Brain microvascular endothelial cell (primary cell): Measurements from ENCODE around the gene MYRF.
A peak's percentile ranks its signal among the peaks of the same experiment; 100 is the strongest.

ENCODE experiments used
- DNase-seq: peaks from one replicate; pipeline ENCODE4 v3.0.0-alpha.2; 2020
- H3K27ac ChIP-seq: fragments of 250-450 bp; sonication (Bioruptor Pico); 2 replicates; pipeline ENCODE4 v1.5.1; 2020; ENCODE audit warnings: mild to moderate bottlenecking, moderate library complexity
- H3K27me3 ChIP-seq: fragments of 250-450 bp; sonication (Bioruptor Pico); replicated peaks from 2 replicates; pipeline ENCODE4 v1.5.1; 2020; ENCODE audit warnings: mild to moderate bottlenecking
- H3K36me3 ChIP-seq: fragments of 250-450 bp; sonication (Bioruptor Pico); replicated peaks from 2 replicates; pipeline ENCODE4 v1.5.1; 2020; ENCODE audit warnings: mild to moderate bottlenecking
- H3K4me3 ChIP-seq: 2 replicates; pipeline ENCODE4 v1.5.1; 2011; ENCODE audit warnings: low read depth, mild to moderate bottlenecking, control low read depth, low read length, moderate library complexity
- CTCF ChIP-seq: IDR thresholded peaks from 2 replicates; pipeline ENCODE4 v1.5.1; 2011; ENCODE audit warnings: low read depth, mild to moderate bottlenecking, moderate library complexity, low read length, control low read depth, inconsistent platforms; ENCODE audit errors: missing control alignments
- in situ Hi-C: cut with HindIII; loops from 2 replicates; pipeline ENCODE4 v1.10.0; 2017; ENCODE audit warnings: low sequenced_read_pairs, low pct_ligation_motif_present

MYRF gene

GRCh38 chr11:61781585-61781984, 29.1 kb downstream of the MYRF start:
- H3K27ac ChIP-seq = no peak overlapping the region
- no peaks in the 10 kb centered on the region for H3K27me3 ChIP-seq
- in situ Hi-C loops = no loop called here
- H3K36me3 ChIP-seq = peaks cover 74% of the 10 kb centered on the region
- TF ChIP-seq CTCF = no peak
- H3K4me3 ChIP-seq = no peak overlapping the region
- DNase-seq = no peak

- Histone ChIP-seq H3K4me3 (no peak overlapping the region), H3K36me3 (peaks cover 80% of the 10 kb centered on the region), H3K27ac (no peak overlapping the region), H3K27me3 (no peaks in the 10 kb centered on the region)
- TF ChIP-seq CTCF = no peak
- DNase-seq = no peak
- in situ Hi-C loops = no loop called here
Measured at GRCh38 chr11:61782299-61782698, 29.9 kb downstream of the MYRF start.

- Histone ChIP-seq H3K36me3 (peaks cover 81% of the 10 kb centered on the region), H3K27ac (no peak overlapping the region), H3K27me3 (no peaks in the 10 kb centered on the region), H3K4me3 (no peak overlapping the region)
- no peak for DNase-seq
- in situ Hi-C loops = no loop called here
- no peak for TF ChIP-seq CTCF
Measured at GRCh38 chr11:61782841-61783240, 30.4 kb downstream of the MYRF start.

GRCh38 chr11:61783717-61784505, 31.5 kb downstream of the MYRF start:
- DNase-seq = peak; percentile 70
- Histone ChIP-seq H3K4me3 (no peak overlapping the region), H3K36me3 (peaks cover 81% of the 10 kb centered on the region), H3K27ac (peak overlapping the region; percentile 47), H3K27me3 (no peaks in the 10 kb centered on the region)
- in situ Hi-C loops = no loop called here
- no peak for TF ChIP-seq CTCF

- no peak for DNase-seq
- H3K36me3 ChIP-seq = peaks cover 84% of the 10 kb centered on the region
- no peaks in the 10 kb centered on the region for H3K27me3 ChIP-seq
- TF ChIP-seq CTCF = no peak
- H3K4me3 ChIP-seq = no peak overlapping the region
- no peak overlapping the region for H3K27ac ChIP-seq
- in situ Hi-C loops = no loop called here
Measured at GRCh38 chr11:61784506-61784805, 32.0 kb downstream of the MYRF start.

- Histone ChIP-seq H3K4me3 (no peak overlapping the region), H3K36me3 (peaks cover 82% of the 10 kb centered on the region), H3K27ac (no peak overlapping the region), H3K27me3 (no peaks in the 10 kb centered on the region)
- in situ Hi-C loops = no loop called here
- DNase-seq = no peak
- TF ChIP-seq CTCF = no peak
Measured at GRCh38 chr11:61785837-61786402, 33.5 kb downstream of the MYRF start.
